Omental fat pad (tissue), 4 donors: ENCODE results near the gene TRAP1. TPM values are rescaled to one million over a fixed set of nuclear protein-coding genes. Genes with fewer than 3 reads are reported as not detected.

ENCODE experiments used
- ATAC-seq: fragments of 150-250 bp; one replicate; pipeline ENCODE4 v1.9.1; 2016; ENCODE audit warnings: mild to moderate bottlenecking, moderate library complexity; ENCODE audit not compliant: low FRiP score
- DNase-seq: peaks from one replicate; pipeline ENCODE4 v3.0.0-alpha.2; 2019; ENCODE audit warnings: low spot score
- total RNA-seq, 4 donors: library from RNA; depleted of rRNA; stranded (reverse); fragments of >200 nt; gene quantifications; one replicate each; pipeline ENCODE4 v1.1.0, GENCODE V29; 2016
- TF ChIP-seq, protein P1 (sequence below), 3 donors: fragments of 450-650 bp; IDR thresholded peaks; one replicate each; pipeline ENCODE4 v1.5.1; 2016 to 2017; ENCODE audit warnings: antibody characterized with exemption in 3 of 3, mild to moderate bottlenecking in 3 of 3, moderate library complexity in 2 of 3

The TRAP1 gene
- total RNA-seq, 4 donors from 2014 or later: 53.4 to 79.9 (median 70.5) TPM

- ATAC-seq (no peak), DNase-seq (no peak)
- TF ChIP-seq, protein P1, sequence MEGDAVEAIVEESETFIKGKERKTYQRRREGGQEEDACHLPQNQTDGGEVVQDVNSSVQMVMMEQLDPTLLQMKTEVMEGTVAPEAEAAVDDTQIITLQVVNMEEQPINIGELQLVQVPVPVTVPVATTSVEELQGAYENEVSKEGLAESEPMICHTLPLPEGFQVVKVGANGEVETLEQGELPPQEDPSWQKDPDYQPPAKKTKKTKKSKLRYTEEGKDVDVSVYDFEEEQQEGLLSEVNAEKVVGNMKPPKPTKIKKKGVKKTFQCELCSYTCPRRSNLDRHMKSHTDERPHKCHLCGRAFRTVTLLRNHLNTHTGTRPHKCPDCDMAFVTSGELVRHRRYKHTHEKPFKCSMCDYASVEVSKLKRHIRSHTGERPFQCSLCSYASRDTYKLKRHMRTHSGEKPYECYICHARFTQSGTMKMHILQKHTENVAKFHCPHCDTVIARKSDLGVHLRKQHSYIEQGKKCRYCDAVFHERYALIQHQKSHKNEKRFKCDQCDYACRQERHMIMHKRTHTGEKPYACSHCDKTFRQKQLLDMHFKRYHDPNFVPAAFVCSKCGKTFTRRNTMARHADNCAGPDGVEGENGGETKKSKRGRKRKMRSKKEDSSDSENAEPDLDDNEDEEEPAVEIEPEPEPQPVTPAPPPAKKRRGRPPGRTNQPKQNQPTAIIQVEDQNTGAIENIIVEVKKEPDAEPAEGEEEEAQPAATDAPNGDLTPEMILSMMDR (IDR thresholded peaks at IDR 0.05): no peak
Measured at GRCh38 chr16:3748307-3748706, 31.0 kb upstream of the TRAP1 start.

- DNase-seq (no peak), ATAC-seq (no peak)
- TF ChIP-seq, protein P1 (IDR thresholded peaks at IDR 0.05): no peak
Measured at GRCh38 chr16:3745751-3746355, 28.5 kb upstream of the TRAP1 start.

DNA sequence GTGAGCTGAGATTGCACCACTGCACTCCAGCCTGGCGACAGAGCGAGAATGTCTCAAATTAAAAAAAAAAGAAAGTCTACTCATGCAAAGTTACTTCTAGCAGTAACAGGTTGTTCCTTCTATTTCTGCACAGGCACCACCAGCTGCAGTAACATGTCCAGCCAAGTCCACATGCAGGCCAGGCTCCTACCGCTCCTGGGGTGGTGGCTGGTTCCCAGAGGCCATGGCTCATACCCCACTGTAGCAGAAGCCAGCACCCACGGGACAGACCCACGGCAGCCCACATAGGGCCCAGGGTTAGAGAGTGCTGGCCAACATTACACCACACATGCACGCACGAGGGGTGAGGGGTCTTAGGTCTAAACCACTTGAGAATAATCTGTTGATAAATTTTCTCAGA, 26.7 kb upstream of the TRAP1 start:
- TF ChIP-seq, protein P1 (IDR thresholded peaks at IDR 0.05): no peak
- no peak for DNase-seq
- no peak for ATAC-seq

GRCh38 chr16:3740934-3741333, 23.6 kb upstream of the TRAP1 start:
- DNase-seq (no peak), ATAC-seq (no peak)
- TF ChIP-seq, protein P1 (IDR thresholded peaks at IDR 0.05): no peak

DNA sequence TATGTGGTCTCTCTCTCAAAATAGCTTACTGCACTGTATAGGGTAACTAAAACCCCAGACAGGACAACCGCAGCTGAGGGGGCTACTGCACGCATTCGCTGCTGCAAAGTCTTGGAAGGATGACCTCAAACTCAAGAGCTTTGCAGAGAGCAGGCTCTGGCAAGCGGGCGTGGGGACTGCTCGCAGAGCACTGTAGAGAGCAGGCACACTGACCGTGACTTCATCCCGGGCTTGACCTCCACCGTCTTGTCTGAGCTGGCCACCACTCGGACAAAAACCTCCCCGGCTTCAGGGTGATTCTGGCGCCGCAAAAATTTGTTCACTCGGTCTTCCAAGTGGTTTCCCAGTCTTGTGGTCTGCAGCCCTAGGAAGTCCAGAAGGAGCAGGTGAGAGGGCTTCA, 22.9 kb upstream of the TRAP1 start:
- DNase-seq (no peak), ATAC-seq (no peak)
- TF ChIP-seq, protein P1 (IDR thresholded peaks at IDR 0.05): no peak

GRCh38 chr16:3739636-3740035, 22.3 kb upstream of the TRAP1 start:
- DNase-seq (no peak), ATAC-seq (no peak)
- TF ChIP-seq, protein P1 (IDR thresholded peaks at IDR 0.05): no peak

DNA sequence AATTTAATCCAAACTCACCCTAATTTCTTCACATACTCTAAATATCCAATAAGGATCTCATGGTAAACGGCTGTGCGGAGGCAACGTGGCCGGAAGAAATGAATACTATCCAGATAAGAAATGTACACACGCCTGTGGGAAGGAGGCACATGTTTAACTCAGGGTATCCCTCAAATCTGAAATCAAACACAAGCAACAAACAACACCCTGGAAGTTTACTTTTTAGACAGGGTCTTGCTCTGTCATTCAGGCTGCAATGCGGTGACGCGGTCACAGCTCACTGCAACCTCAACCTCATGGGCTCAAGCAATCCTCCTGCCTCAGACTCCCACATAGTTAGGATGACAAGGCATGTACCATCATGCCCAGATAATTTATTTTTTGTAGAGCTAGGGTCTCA, 21.2 kb upstream of the TRAP1 start:
- DNase-seq (no peak), ATAC-seq (no peak)
- TF ChIP-seq, protein P1 (IDR thresholded peaks at IDR 0.05): no peak
